Panc1 (cell line): Measurements from ENCODE around the gene DYNC2LI1. TPM values are rescaled to one million over a fixed set of nuclear protein-coding genes. Genes with fewer than 3 reads are reported as not detected.

Experiments
- ATAC-seq: fragments of 200-7000 bp; cut with Tn5 transposase; 2 replicates; pipeline ENCODE4 v1.9.1; 2020; ENCODE audit warnings: mild to moderate bottlenecking, moderate library complexity
- BruUV-seq: library from RNA; stranded (reverse); fragments of 400-500 nt; replicated peaks from 2 replicates; lab custom pipeline; 2021; lab: Mats Ljungman, UMichigan
- CTCF ChIA-PET: fragments of 300-600 bp; sonication (Branson Sonifier 250); formaldehyde crosslinking; loops from one replicate; lab custom pipeline; 2022; ENCODE audit warnings: antibody characterized with exemption; lab: Charles Lee
- POLR2A ChIA-PET: fragments of 300-600 bp; sonication (Branson Sonifier 250); formaldehyde crosslinking; loops from one replicate; lab custom pipeline; 2022; ENCODE audit warnings: antibody characterized with exemption; lab: Charles Lee
- DNase-seq: peaks from one replicate; pipeline ENCODE4 v3.0.0-alpha.2; 2010; ENCODE audit warnings: low read depth, low spot score
- H3K27ac ChIP-seq: 2 replicates; pipeline ENCODE4 v1.5.1; 2011; ENCODE audit warnings: mild to moderate bottlenecking, low read length, inconsistent platforms
- H3K27me3 ChIP-seq: fragments of 200-500 bp; sonication (Bioruptor generic); 2 replicates; pipeline ENCODE4 v1.6.0; 2014; ENCODE audit warnings: low read length, inconsistent platforms; ENCODE audit not compliant: control insufficient read depth, insufficient read depth
- H3K36me3 ChIP-seq: fragments of 200-500 bp; sonication (Bioruptor generic); 2 replicates; pipeline ENCODE4 v1.5.1; 2014; ENCODE audit warnings: inconsistent platforms, mild to moderate bottlenecking, low read length, moderate library complexity; ENCODE audit not compliant: control insufficient read depth, insufficient read depth
- H3K4me1 ChIP-seq: 2 replicates; pipeline ENCODE4 v1.5.1; 2011; ENCODE audit warnings: inconsistent platforms, mild to moderate bottlenecking, low read length, moderate library complexity; ENCODE audit not compliant: control insufficient read depth, insufficient read depth
- H3K4me3 ChIP-seq, 2 experiments: 2 replicates each; pipeline ENCODE4 v1.5.1; 2011 to 2012; ENCODE audit warnings: low read depth in 2 of 2, low read length in 2 of 2, mild to moderate bottlenecking in 2 of 2, inconsistent platforms in 1 of 2, moderate library complexity in 1 of 2
- H3K9me3 ChIP-seq: fragments of 200-500 bp; sonication (Bioruptor generic); 2 replicates; pipeline ENCODE4 v1.5.1; 2014; ENCODE audit warnings: low read depth, mild to moderate bottlenecking, inconsistent platforms, low read length, moderate library complexity; ENCODE audit not compliant: control insufficient read depth, insufficient read depth
- POLR2AphosphoS5 ChIP-seq: IDR thresholded peaks from 2 replicates; pipeline ENCODE4 v1.6.1; 2012; ENCODE audit warnings: mild to moderate bottlenecking, low read depth, low read length, moderate library complexity
- SIN3A ChIP-seq: IDR thresholded peaks from 2 replicates; pipeline ENCODE4 v1.6.1; 2012; ENCODE audit warnings: low read depth, mild to moderate bottlenecking, low read length, moderate library complexity, borderline replicate concordance; ENCODE audit not compliant: insufficient read depth
- TCF7L2 ChIP-seq: IDR thresholded peaks from 2 replicates; pipeline ENCODE4 v1.6.1; 2011; ENCODE audit warnings: mild to moderate bottlenecking, low read depth, low read length, inconsistent platforms
- in situ Hi-C: cut with HindIII; loops from 2 replicates; pipeline ENCODE4 v1.10.0; 2016; ENCODE audit warnings: low sequenced_read_pairs, low pct_unique_long_range_greater_than_20kb
- intact Hi-C: fragments of 100-400 bp; cut with micrococcal nuclease; formaldehyde crosslinking; loops from one replicate; pipeline ENCODE4 v1.10.0; 2022; ENCODE audit not compliant: unreplicated experiment
- total RNA-seq: library from RNA; stranded (reverse); gene quantifications from one replicate; pipeline ENCODE4 v1.2.1, GENCODE V29; 2021; ENCODE audit not compliant: unreplicated experiment
- TF ChIP-seq, protein P1 (sequence below): fragments of 450-650 bp; IDR thresholded peaks from 2 replicates; pipeline ENCODE4 v1.5.1; 2017; ENCODE audit warnings: mild to moderate bottlenecking
- TF ChIP-seq, protein P2 (sequence below), 2 experiments: IDR thresholded peaks; 2 replicates each; pipeline ENCODE4 v1.6.1; 2011 to 2012; ENCODE audit warnings: low read depth in 2 of 2, control low read depth in 1 of 2, low read length in 1 of 2, mild to moderate bottlenecking in 1 of 2, moderate library complexity in 1 of 2; ENCODE audit not compliant: insufficient read depth in 1 of 2

DYNC2LI1 gene
- total RNA-seq, 1 experiment from 2014 or later, result 8.5 TPM

DNA sequence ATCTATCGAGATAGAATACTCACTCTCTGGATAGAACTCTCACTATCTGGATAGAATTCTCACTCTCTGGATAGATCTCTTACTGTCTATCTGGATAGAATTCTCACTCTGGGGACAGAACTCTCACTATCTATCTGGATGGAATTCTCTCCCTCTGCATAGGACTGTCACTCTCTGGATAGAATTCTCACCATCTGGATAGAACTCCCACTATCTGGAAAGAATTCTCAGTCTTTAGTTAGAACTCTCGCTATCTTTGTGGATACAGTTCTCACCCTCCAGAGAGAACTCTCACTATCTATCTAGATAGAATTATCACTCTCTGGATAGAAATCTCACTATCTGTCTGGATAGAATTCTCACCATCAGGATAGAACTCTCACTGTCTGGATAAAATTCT lies 81.5 kb downstream of the DYNC2LI1 start:
- peaks cover 48% of the 10 kb centered on the region for H3K27me3 ChIP-seq
- CTCF ChIA-PET, result no interaction called here

More for the DNA sequence above, 81.5 kb downstream of the DYNC2LI1 start:
- Histone ChIP-seq H3K4me1 (no peaks in the 10 kb centered on the region), H3K4me3 (no peak overlapping the region), H3K27ac (no peak overlapping the region), H3K9me3 (no peaks in the 10 kb centered on the region), H3K36me3 (no peaks in the 10 kb centered on the region)
- TF ChIP-seq TCF7L2 (no peak), SIN3A (no peak), POLR2AphosphoS5 (no peak)
- TF ChIP-seq, protein P1, sequence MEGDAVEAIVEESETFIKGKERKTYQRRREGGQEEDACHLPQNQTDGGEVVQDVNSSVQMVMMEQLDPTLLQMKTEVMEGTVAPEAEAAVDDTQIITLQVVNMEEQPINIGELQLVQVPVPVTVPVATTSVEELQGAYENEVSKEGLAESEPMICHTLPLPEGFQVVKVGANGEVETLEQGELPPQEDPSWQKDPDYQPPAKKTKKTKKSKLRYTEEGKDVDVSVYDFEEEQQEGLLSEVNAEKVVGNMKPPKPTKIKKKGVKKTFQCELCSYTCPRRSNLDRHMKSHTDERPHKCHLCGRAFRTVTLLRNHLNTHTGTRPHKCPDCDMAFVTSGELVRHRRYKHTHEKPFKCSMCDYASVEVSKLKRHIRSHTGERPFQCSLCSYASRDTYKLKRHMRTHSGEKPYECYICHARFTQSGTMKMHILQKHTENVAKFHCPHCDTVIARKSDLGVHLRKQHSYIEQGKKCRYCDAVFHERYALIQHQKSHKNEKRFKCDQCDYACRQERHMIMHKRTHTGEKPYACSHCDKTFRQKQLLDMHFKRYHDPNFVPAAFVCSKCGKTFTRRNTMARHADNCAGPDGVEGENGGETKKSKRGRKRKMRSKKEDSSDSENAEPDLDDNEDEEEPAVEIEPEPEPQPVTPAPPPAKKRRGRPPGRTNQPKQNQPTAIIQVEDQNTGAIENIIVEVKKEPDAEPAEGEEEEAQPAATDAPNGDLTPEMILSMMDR, result no peak
- TF ChIP-seq, protein P2, sequence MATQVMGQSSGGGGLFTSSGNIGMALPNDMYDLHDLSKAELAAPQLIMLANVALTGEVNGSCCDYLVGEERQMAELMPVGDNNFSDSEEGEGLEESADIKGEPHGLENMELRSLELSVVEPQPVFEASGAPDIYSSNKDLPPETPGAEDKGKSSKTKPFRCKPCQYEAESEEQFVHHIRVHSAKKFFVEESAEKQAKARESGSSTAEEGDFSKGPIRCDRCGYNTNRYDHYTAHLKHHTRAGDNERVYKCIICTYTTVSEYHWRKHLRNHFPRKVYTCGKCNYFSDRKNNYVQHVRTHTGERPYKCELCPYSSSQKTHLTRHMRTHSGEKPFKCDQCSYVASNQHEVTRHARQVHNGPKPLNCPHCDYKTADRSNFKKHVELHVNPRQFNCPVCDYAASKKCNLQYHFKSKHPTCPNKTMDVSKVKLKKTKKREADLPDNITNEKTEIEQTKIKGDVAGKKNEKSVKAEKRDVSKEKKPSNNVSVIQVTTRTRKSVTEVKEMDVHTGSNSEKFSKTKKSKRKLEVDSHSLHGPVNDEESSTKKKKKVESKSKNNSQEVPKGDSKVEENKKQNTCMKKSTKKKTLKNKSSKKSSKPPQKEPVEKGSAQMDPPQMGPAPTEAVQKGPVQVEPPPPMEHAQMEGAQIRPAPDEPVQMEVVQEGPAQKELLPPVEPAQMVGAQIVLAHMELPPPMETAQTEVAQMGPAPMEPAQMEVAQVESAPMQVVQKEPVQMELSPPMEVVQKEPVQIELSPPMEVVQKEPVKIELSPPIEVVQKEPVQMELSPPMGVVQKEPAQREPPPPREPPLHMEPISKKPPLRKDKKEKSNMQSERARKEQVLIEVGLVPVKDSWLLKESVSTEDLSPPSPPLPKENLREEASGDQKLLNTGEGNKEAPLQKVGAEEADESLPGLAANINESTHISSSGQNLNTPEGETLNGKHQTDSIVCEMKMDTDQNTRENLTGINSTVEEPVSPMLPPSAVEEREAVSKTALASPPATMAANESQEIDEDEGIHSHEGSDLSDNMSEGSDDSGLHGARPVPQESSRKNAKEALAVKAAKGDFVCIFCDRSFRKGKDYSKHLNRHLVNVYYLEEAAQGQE (IDR thresholded peaks at IDR 0.05; ENCODE audit: insufficient read depth in 1 of 2, low read depth in 2 of 2, low read length in 1 of 2), result no peak
- in situ Hi-C loops, result no loop called here
- ATAC-seq, result no peak
- intact Hi-C loops, result no loop called here
- BruUV-seq, result no TSS peak
- POLR2A ChIA-PET, result no interaction called here
- DNase-seq, result no peak

Other genes starting within 250 kb of the DYNC2LI1 start
- gene THADA, start 178.0 kb upstream of the DYNC2LI1 start, total RNA-seq, result 37.2 TPM
- gene PLEKHH2, start 136.8 kb upstream of the DYNC2LI1 start, total RNA-seq, result 15.0 TPM
- 0.54 TPM for gene C1GALT1C1L, start 97.6 kb upstream of the DYNC2LI1 start, total RNA-seq
- gene ABCG5, start 64.8 kb downstream of the DYNC2LI1 start, total RNA-seq, result 0.05 TPM
- 0.03 TPM for gene ABCG8, start 64.9 kb downstream of the DYNC2LI1 start, total RNA-seq
- gene LRPPRC, start 221.9 kb downstream of the DYNC2LI1 start, total RNA-seq, result 207 TPM